GM19240 (cell line): Measurements from ENCODE around the gene AIFM1.
"Not testable (repeated sequence)": the region's sequence is repeated elsewhere in the genome, so short reads cannot be mapped to it uniquely, and the experiment has no call there.

ENCODE experiments used
- DNase-seq: peaks from one replicate; pipeline ENCODE4 v3.0.0; 2011; ENCODE audit warnings: low spot score; ENCODE audit not compliant: insufficient read length

The AIFM1 gene

DNA sequence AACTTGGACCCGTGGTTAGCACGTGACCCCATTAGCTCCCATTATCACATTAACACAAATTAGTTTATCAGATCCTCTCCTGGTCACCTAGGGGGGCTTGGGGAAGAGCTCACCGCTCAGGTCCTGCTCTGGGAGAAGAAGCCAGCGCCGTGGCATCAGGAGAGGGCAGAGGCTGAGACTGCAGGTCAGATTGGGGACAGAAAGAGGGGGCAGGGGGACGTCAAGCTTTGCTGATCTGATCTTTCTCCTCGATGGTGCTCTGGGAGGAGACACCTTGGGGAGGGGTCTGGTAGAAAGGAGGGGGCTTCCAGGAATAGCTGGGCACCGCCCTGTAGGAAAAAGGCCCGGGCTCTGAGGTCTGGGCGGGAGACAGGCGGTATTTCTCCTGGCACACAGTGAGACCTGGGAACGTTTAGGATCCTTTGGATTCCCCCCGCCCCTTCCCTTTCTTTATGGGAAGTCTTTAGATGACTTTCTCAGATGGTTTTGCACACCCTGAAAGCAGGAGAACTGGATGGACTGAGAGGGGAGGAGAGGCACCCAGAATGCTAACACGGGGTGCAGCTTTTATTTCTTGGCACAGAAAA is 46.2 kb downstream of the AIFM1 start:
- no peak for DNase-seq

DNA sequence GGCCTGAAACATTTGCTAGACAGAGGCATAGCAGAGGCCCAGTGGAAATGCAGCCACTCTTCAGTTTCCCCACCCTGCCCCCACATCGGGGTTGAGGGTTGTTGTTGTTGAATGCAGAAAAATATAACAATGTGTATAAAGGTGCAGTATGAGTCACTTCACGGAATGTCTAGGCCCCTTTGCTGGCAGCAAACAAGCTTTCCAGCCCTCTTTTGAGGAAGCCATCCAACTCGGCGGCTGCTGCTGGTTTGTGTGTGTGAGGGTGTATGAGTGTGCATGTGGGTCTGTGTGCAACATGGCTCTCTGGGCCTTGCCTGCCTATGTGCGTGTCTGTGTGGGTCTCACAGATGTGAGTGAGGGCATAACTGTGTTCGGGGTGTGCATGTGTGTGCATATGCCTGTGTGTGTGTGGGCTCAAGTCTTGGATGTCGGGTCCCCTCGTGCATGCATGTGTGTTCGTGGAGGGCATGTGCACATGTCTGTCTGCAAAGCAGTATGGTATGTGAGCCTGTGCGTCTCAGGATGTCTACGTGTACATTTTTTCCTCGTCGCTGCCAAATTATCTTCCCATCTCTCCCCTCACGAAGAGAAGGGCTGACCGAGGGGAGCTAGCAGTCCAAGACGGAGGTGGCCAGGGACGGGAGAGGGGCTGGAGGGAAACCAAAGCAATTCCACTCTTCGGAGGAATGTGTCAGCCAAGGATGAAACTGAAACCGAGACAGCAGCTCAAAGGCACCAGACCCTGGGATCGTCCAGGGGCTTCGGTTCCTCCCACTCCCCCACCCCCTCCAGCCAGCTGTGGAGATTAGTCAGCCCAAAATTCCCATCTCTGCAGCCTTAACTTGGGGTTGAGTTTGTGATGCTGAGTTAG is 47.0 kb downstream of the AIFM1 start:
- no peak for DNase-seq

DNA sequence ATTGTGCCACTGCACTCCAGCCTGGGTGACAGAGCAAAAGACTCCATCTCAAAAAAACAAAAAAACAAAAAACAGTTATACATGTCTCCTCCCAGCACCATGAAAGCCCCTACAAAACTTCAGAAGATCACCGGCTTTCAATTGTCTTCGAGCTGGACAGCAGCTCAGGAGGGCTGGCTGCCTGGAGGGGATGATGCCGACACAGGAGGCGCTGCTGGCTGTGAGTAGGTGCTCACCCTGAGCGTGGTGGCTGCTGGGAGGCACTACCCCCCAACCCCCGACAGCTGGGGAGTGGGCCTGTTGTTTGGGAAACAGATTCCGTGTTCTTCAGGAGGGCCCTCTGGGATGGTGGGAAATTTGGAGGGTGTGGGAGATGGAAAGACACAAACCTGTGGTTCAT is 48.5 kb downstream of the AIFM1 start:
- DNase-seq = no peak

DNA sequence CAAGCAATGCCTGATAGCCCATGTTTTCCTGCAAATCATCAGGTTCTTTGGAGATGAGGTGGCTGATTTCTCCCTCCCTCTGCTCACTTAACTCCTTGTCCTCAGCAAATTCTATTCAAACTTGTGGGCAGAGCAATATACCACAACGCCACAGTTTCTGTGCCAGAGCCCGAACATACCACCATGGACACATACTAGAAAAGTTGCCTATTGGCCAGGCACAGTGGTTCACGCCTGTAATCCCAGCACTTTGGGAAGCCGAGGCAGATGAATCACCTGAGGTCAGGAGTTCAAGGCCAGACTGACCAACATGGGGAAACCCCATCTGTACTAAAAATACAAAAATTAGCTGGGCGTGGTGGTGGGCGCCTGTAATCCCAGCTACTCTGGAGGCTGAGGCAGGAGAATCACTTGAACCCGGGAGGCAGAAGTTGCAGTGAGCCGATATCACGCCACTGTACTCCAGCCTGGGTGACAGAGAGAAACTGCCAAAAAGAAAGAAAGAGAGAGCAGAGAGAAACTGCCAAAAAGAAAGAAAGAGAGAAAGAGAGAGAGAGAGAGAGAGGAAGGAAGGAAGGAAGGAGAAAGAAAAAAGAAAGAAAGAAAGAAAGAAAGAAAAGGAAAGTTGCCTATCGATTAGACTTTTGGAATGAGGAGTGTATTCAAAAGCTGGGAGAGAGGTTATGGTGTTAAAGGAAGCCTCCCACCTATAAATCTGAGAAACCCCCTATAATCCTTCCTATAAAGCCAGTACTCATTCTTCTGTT is 50.3 kb downstream of the AIFM1 start:
- not testable (repeated sequence) for DNase-seq

DNA sequence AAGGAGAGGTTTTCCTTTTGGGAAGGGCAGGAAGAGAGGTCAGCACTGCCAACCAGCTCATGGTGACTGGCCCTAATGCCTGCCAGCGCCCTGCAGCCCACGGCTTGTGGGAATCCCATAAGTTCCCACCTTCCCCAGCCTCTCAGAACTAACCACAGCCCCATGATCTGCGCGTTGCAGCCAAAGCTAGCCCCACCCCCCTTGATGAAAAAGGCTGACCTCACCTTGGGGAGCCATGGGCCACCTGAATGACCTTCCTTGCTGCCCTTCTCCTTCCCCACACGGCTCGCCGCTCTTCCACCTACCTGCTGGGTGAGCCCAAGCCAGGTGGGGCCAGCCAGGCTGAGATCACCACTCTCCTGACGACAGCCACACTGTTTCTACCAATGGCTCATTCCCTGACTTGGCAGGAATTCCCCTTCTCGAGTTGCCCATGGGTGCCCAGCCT is 51.5 kb downstream of the AIFM1 start:
- no peak for DNase-seq

DNA sequence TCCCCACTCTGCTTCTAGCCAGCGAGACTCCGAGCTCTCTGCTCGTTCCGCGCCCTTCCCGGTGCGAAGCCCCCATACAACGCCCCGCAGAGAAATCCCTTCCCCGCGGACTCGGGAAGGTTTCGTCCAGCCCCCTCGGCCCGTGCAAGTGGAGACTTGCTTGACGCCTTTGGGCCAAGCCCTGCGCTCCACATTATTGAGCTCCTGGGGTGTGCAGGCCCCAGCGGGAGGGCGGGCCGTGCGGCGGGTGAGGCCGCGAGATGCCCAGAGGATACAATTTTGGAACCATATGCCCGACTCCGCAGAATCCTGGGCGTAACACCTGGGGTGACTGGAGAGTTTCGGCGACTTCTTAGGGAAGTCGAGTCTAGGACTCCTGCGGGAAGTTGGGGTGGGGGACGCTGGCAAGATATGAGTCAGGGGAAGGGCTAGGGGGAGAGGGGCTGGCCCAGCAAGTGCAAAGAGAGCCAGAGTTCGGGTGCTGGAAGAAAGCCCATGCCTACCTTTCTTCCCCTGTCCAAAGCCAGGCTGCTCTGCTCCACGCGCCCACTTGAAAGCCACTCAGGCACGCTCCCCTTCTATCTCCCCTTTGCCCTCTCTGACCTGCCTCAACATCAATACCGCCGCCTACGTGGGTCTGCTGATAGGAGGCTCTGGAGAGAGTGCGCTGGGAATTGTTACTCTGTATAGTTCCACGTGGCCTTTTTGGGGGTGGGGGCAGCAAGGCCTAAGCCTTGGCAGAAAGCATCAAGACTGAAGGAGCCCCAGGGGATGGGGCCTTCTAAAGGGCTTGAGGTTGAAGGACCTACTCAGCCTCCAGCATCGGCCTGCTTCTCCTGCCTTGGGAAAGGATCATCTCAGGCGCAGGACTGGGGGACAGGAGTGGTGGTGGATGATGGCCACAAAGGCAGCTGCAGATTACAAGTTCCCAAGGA is 54.2 kb downstream of the AIFM1 start:
- no peak for DNase-seq

DNA sequence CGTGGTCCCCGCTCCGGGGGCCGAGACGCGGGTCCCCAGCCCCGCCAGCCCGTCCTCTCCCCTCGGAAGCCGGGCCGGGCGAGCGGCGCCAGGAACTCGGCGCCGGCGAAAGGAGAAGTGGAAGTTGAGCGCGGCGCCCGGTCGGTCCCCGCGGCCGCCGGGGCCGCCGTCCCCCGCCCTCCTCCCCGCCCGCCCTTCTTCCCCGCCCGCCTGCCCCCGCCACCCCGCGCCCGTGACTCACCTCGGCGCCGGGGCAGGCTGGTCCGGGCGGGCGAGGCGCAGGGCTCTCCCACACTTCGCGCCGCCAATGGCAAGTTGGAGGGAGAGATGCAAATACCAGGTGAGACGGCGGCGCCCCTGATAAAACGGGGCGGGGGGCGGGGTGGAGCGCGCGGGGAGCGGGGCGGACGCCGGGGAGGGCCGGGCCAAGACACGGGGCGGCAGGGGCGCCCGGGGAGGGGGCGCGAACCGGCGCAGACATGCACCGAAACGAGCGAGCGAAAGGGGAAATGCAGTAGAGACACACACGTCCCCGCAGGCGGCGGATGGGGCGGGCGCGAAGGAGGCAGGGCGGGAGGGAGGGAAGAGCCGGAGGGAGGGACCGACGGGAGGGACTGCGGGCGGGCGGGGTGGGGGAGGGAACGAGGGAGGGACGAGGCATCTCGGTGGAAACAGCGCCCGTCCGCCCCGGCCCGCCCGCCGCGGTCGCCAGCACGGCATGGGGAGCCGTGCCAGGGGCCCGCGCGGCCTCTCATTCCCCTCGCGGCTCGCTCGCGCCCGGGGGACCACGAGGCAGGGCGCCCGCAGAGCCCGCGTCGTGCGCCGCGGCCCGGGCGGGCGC is 55.0 kb downstream of the AIFM1 start, which contains the start of gene ELF4:
TSS of gene ELF4 (minus strand) at position 119 of the 841 bp plus-strand sequence. CDS start 29,167 bp downstream, outside the sequence.
- no peak for DNase-seq

DNA sequence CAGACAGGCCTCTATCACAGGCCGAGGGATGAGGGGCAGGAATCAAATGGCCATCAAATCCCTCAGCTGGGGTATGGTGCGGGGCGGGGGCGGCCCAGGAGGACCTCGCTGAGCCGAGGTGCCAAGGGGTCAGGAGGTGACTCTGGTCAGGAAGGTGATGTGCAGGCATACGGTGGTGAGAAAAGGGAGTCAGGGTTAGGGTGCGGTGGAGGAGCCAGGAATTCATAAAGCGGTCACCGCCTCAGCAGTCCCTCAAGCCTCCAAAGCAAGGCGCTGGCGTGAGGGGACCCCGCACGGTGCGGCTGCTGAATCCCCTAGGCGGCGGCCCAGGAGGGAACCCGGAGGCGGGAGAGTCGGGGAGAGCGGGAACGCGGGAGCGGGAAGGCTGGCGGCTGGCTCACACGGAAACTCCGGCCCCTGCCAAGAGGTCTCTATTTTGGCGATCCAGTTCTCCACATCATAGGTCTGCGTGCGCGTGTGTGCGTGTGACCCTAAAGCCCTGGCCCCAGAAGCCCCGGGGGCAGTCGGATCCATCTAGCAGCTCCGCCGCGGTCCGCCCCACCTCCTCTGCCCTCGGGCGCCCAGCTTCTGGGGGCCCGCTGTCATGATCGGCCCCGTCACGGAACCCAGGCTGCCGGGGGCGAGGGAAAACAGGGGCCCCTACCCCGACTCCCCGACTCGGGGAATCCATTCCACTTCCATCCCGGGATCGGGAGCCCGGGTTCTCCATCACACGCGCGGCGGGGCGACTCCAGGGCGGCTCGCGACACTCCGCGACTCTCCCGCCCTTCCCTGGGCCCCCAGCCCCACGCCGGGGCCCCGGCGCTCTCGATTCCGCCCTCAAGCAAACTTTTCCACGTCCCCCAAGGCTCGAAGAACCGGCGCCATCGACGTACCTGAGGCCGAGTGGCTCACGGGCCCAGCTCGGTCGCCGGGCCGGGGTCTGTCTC is 55.9 kb downstream of the AIFM1 start:
- DNase-seq = no peak

DNA sequence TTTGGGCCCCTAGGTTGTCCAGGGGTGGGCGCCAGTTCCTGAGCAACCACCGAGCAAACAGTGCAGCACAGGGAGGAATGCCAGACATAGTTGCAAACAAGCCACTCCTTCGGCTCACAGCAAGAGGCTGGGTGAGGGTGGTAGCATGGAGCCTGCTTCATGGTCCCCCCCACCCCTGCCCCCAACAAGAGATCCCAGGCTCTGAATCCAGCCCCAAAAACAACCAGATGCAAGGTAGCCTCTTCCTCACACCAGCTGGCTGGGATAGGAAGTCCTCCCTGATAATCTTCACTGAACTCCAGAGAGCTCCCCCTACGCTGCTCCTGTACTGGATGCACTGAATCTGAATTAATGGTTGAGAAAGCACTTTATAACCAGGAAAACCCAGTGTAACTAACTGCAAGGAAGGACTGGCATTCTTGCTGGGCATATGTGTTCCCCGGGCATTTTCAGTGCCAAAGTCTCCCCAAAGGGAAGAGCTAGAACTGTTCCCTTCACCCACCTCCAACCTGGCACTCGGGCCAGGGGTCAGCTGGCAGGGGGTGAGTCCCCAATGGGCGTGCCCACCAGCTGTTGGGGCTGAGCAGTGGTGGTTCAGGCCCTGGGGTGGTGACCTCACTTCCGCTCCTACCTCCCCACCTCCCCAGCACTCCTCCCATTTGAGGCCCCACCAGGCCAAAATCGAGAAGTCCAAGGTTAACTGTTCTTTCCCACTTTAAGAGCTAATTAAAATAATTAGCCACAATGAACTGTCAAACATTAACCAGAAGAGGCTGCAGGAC is 56.8 kb downstream of the AIFM1 start:
- no peak for DNase-seq

DNA sequence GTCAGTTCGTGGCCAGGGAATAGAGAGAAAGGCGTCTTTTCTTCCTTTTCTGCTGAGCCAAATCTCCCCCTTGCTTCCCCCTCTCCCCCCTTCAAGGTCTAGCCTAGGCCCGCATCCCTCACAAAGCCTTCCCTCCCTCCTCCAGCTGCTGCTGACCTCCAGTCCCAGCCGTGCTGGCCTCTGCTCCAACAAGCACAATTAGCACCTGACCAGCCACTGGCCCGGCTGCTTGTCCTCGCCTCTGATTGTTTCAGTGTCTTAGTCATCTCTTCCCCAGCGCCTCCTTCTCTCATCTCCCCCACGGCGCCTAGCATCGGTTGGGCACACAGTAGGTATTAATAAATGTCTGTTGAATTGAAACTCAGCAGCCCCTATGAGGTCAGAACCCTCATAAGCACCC is 59.6 kb downstream of the AIFM1 start:
- DNase-seq = no peak

DNA sequence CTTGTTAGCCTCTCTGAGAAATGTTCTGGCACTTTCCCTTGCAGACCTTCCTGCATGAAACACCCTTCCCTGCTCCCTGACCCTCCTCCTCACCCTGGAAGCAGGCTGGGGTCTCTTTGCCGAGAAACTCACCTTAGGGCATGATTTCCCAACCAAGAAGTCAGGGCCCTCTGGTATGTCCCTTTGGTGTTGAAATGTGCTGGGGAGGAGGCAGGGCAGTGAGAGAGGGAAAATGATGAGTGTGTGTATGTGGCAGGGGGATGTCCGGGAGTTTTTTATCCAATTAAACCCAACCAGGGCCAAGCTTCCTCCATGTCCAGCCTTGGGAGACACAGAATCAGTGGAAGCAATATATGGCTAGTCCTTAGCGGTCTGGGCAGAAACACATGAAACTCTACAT is 60.4 kb downstream of the AIFM1 start:
- no peak for DNase-seq

DNA sequence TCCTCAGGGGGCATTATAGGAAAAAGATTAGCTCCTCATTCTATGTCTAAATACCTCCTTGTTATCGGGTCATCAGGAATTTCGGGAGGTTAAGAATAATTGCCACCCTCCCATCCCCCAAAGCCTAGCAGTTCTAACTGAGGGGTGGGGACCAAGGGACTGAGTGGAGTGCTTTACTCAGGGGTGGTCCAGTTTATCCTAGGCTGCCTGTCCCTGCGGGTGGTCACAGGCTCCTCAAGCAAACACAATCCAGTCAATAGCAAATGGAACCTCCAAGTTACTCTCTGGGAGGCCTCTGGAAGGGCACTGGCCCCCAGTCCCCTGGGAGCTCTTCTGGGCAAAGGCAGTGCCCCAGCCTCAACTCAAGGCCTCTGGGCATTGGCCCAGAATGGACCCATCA is 62.0 kb downstream of the AIFM1 start:
- DNase-seq = no peak

DNA sequence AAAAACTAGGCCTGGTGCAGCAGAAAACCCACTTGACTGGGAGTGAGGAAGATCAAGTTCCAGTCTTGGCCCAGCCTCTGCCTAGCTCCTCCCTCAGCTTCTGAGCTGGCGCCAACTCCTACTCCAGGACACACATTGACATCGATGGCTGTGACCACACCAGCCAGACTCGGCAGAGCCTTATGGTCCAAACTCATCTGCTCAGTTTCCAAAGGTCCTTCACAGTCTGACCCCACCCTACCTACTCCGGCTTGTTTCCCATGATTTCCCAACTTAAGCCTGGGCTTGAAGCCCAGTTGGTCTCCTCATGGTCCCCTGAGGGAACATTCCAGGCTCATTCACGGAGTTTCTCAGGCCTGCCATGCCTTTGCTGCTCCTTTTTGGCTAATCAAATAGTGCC is 65.5 kb downstream of the AIFM1 start:
- DNase-seq = no peak

DNA sequence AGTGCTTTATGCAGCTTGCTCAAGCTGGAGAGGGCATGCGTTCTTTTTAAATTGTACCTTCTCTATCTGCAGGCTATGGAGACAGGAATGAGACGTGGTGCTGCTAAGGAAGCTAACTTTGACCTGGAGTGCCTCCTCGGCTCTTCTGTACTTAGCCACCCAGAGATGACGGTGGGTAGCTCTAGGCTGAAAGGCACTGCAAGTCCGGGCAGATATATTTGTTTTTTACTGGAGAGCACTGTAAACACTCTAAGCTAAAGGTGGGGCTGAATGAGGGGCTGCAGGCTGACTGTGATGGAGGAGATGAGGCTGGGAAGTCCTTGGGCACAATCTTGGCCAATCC is 67.5 kb downstream of the AIFM1 start:
- DNase-seq = no peak

DNA sequence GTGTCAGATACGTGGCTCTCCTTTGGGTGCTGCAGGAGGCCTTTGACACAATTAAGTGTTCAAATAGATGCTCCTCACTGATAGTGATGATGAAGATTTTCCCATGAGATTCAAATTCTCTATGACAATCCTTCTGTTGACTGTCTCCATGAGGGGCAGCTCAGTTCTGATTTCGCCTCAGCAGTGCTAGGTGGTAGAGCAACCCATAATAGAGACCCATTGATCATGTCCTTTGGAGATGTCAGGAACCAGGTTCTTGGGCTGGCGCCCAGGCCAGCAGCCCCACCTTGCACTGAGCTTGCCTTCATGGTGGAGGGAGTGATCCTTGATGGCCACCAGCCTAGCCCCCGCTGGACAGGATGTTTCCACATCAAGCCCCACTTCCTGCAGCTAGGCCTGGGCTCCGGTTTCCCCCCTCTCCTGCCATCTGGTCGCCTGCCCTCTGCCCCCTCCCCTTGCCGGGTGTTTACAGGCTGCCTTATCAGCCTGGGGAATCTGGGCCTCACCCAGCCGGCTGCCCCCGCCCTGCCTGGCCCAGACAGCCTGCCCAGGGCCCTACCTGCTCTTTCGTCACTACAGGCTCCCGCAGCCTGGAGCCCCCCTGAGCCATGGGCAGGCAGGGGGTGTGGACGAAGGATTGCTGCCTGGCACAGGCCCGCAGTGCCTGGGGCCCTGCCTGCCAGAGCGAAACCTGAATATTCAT is 68.0 kb downstream of the AIFM1 start:
- DNase-seq = no peak

DNA sequence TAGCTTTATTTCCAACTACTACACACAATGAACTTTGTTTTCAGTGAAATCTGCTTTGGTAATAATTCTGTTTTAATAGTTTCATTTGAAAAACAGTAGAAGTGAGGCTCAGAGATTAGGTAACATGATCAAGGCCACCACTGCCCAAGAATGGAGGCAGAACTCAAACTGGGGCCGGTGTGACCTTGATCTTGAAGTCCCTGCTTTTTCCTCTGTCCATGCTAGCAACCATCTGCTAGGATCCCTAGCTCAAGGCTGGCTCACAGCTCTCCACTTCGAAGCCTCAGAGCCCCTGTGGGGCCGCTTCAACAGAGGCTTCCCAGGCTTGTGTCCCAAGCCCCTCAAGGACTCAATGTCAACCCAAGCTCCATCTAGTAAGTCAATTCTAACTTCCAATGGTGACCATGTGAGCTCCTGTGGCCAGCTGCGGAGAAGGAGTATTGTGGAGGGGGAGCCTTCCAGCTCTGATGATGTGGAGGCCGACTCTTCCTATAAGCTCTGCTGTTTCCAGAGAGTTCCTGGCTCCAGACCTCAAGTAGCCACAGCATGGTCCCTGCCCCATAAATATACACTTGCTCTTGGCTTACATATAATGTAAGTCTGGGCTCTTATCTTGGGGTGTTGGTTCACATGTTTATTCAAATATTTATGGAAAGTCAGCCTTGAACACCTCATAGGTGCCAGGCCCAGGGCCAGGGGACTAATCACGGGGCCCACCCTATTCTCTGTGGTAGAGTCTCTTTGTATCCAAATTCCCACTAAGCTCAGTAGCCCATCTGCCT is 70.2 kb downstream of the AIFM1 start:
- DNase-seq = no peak

DNA sequence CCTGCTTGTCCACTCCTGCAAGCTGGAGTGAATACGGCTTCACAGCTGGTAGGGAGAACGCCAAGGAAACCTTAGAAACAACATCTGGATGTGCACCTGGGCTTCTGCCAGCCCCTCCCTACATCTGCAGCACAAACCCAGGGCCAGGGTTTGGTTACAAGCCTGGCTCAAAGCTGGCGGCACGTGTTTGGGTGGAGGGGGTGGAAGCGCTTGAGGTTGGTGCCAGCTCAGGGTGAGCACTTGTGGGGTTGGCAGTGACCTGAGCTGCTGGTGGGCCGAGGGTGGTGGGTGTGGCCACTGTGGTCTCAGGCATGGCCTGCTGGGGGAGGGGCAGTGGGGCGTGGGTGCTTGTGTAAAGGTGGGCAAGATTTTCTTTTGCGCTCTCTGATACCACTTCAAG is 70.9 kb downstream of the AIFM1 start:
- no peak for DNase-seq
